ENCODE data around the gene MCTP1. TPM values are rescaled to one million over a fixed set of nuclear protein-coding genes. Genes with fewer than 3 reads are reported as not detected.

MCTP1 gene
- total and polyA plus RNA-seq, 7 experiments from 2014 or later, result 0.75 to 38.9 (median 2.3) TPM; not detected in 1

- Mint-ChIP-seq H3K4me1 (no peaks in the 10 kb centered on the region), H3K36me3 (no peaks in the 10 kb centered on the region), H3K9me3 (no peaks in the 10 kb centered on the region), H3K27ac (no peak overlapping the region), H3K4me3 (no peak overlapping the region), H3K27me3 (peaks cover 0 to 22% (median 8%) of the 10 kb centered on the region in 5 donors)
- DNase-seq (no peak), ATAC-seq (no peak)
- no peaks in the 10 kb centered on the region for H3K4me1 ChIP-seq (ENCODE audit: control insufficient read depth in 2 of 2, insufficient read depth in 2 of 2, low read length in 2 of 2)
- intact Hi-C loops (cut with micrococcal nuclease), result loop anchor here in 1 of 2 donors (10.0 kb wide), 1 partner anchor 392 kb away; no protein-coding TSS in a partner anchor
- POLR2A ChIA-PET, result no interaction called here
- no peaks in the 10 kb centered on the region for H3K9me3 ChIP-seq (ENCODE audit: control insufficient read depth in 2 of 3, low read length in 3 of 3)
- H3K27me3 ChIP-seq (ENCODE audit: control insufficient read depth in 2 of 2, insufficient read depth in 2 of 2, low read length in 2 of 2), result no peaks in the 10 kb centered on the region
- no peak overlapping the region for H3K27ac ChIP-seq (ENCODE audit: low read depth, low read length)
- CTCF ChIA-PET, result no interaction called here
- no peaks in the 10 kb centered on the region for H3K36me3 ChIP-seq (ENCODE audit: control insufficient read depth in 2 of 3, insufficient read depth in 3 of 3, low read length in 3 of 3)
- H3K4me3 ChIP-seq (ENCODE audit: low read length), result no peak overlapping the region
Measured at GRCh38 chr5:94916619-94917018, 368.3 kb downstream of the MCTP1 start.

- Histone ChIP-seq H3K27ac (ENCODE audit: low read depth, low read length) (no peak overlapping the region), H3K4me1 (ENCODE audit: control insufficient read depth in 2 of 2, insufficient read depth in 2 of 2, low read length in 2 of 2) (no peaks in the 10 kb centered on the region), H3K9me3 (ENCODE audit: control insufficient read depth in 2 of 3, low read length in 3 of 3) (no peaks in the 10 kb centered on the region), H3K4me3 (ENCODE audit: low read length) (no peak overlapping the region), H3K36me3 (ENCODE audit: control insufficient read depth in 2 of 3, insufficient read depth in 3 of 3, low read length in 3 of 3) (no peaks in the 10 kb centered on the region), H3K27me3 (ENCODE audit: control insufficient read depth in 2 of 2, insufficient read depth in 2 of 2, low read length in 2 of 2) (no peaks in the 10 kb centered on the region)
- no peak for ATAC-seq
- DNase-seq, result no peak
- POLR2A ChIA-PET, result no interaction called here
- H3K36me3 Mint-ChIP-seq, result no peaks in the 10 kb centered on the region
- intact Hi-C loops (cut with micrococcal nuclease), result loop anchor here in 1 of 2 donors (10.0 kb wide), 1 partner anchor 386 kb away; no protein-coding TSS in a partner anchor
- CTCF ChIA-PET, result no interaction called here
- H3K4me1 Mint-ChIP-seq, result no peaks in the 10 kb centered on the region
- H3K27ac Mint-ChIP-seq, result no peak overlapping the region
- no peak overlapping the region for H3K4me3 Mint-ChIP-seq
- H3K27me3 Mint-ChIP-seq, result peaks cover 0 to 10% (median 4%) of the 10 kb centered on the region in 5 donors
- H3K9me3 Mint-ChIP-seq, result no peaks in the 10 kb centered on the region
Measured at GRCh38 chr5:94911276-94911675, 373.6 kb downstream of the MCTP1 start.

- intact Hi-C loops (cut with micrococcal nuclease), result loop anchor here in 1 of 2 donors (10.0 kb wide), 1 partner anchor 386 kb away; no protein-coding TSS in a partner anchor
- Histone ChIP-seq H3K27me3 (ENCODE audit: control insufficient read depth in 2 of 2, insufficient read depth in 2 of 2, low read length in 2 of 2) (no peaks in the 10 kb centered on the region), H3K4me3 (ENCODE audit: low read length) (no peak overlapping the region), H3K36me3 (ENCODE audit: control insufficient read depth in 2 of 3, insufficient read depth in 3 of 3, low read length in 3 of 3) (no peaks in the 10 kb centered on the region), H3K9me3 (ENCODE audit: control insufficient read depth in 2 of 3, low read length in 3 of 3) (no peaks in the 10 kb centered on the region), H3K4me1 (ENCODE audit: control insufficient read depth in 2 of 2, insufficient read depth in 2 of 2, low read length in 2 of 2) (no peaks in the 10 kb centered on the region), H3K27ac (ENCODE audit: low read depth, low read length) (no peak overlapping the region)
- DNase-seq, result no peak
- no peaks in the 10 kb centered on the region for H3K4me1 Mint-ChIP-seq
- POLR2A ChIA-PET, result no interaction called here
- H3K36me3 Mint-ChIP-seq, result no peaks in the 10 kb centered on the region
- no peak overlapping the region for H3K4me3 Mint-ChIP-seq
- CTCF ChIA-PET, result no interaction called here
- H3K27me3 Mint-ChIP-seq, result peaks cover 0 to 10% (median 4%) of the 10 kb centered on the region in 5 donors
- H3K9me3 Mint-ChIP-seq, result no peaks in the 10 kb centered on the region
- ATAC-seq, result no peak
- H3K27ac Mint-ChIP-seq, result no peak overlapping the region
Measured at GRCh38 chr5:94910721-94911120, 374.2 kb downstream of the MCTP1 start.

- intact Hi-C loops (cut with micrococcal nuclease), result no loop called here
- Histone ChIP-seq H3K27ac (ENCODE audit: low read depth, low read length) (no peak overlapping the region), H3K27me3 (ENCODE audit: control insufficient read depth in 2 of 2, insufficient read depth in 2 of 2, low read length in 2 of 2) (no peaks in the 10 kb centered on the region), H3K36me3 (ENCODE audit: control insufficient read depth in 2 of 3, insufficient read depth in 3 of 3, low read length in 3 of 3) (no peaks in the 10 kb centered on the region), H3K9me3 (ENCODE audit: control insufficient read depth in 2 of 3, low read length in 3 of 3) (no peaks in the 10 kb centered on the region), H3K4me1 (ENCODE audit: control insufficient read depth in 2 of 2, insufficient read depth in 2 of 2, low read length in 2 of 2) (no peaks in the 10 kb centered on the region), H3K4me3 (ENCODE audit: low read length) (no peak overlapping the region)
- Mint-ChIP-seq H3K27me3 (peaks cover 0 to 4% (median 0%) of the 10 kb centered on the region in 5 donors), H3K9me3 (no peaks in the 10 kb centered on the region), H3K4me3 (no peak overlapping the region), H3K36me3 (no peaks in the 10 kb centered on the region), H3K4me1 (no peaks in the 10 kb centered on the region), H3K27ac (no peak overlapping the region)
- ATAC-seq (no peak), DNase-seq (no peak)
- ChIA-PET POLR2A (no interaction called here), CTCF (no interaction called here)
Measured at GRCh38 chr5:94908889-94909480, 375.9 kb downstream of the MCTP1 start.

GRCh38 chr5:94906750-94907149, 378.1 kb downstream of the MCTP1 start:
- Mint-ChIP-seq H3K9me3 (no peaks in the 10 kb centered on the region), H3K27me3 (peaks cover 0 to 4% (median 0%) of the 10 kb centered on the region in 5 donors), H3K4me1 (no peaks in the 10 kb centered on the region), H3K4me3 (no peak overlapping the region), H3K27ac (no peak overlapping the region), H3K36me3 (no peaks in the 10 kb centered on the region)
- DNase-seq, result no peak
- H3K27ac ChIP-seq (ENCODE audit: low read depth, low read length), result no peak overlapping the region
- CTCF ChIA-PET, result no interaction called here
- POLR2A ChIA-PET, result no interaction called here
- no peak for ATAC-seq
- no peak overlapping the region for H3K4me3 ChIP-seq (ENCODE audit: low read length)
- H3K36me3 ChIP-seq (ENCODE audit: control insufficient read depth in 2 of 3, insufficient read depth in 3 of 3, low read length in 3 of 3), result no peaks in the 10 kb centered on the region
- H3K27me3 ChIP-seq (ENCODE audit: control insufficient read depth in 2 of 2, insufficient read depth in 2 of 2, low read length in 2 of 2), result no peaks in the 10 kb centered on the region
- no peaks in the 10 kb centered on the region for H3K9me3 ChIP-seq (ENCODE audit: control insufficient read depth in 2 of 3, low read length in 3 of 3)
- intact Hi-C loops (cut with micrococcal nuclease), result no loop called here
- no peaks in the 10 kb centered on the region for H3K4me1 ChIP-seq (ENCODE audit: control insufficient read depth in 2 of 2, insufficient read depth in 2 of 2, low read length in 2 of 2)

GRCh38 chr5:94903726-94904125, 381.2 kb downstream of the MCTP1 start:
- Histone ChIP-seq H3K4me3 (ENCODE audit: low read length) (no peak overlapping the region), H3K4me1 (ENCODE audit: control insufficient read depth in 2 of 2, insufficient read depth in 2 of 2, low read length in 2 of 2) (no peaks in the 10 kb centered on the region), H3K9me3 (ENCODE audit: control insufficient read depth in 2 of 3, low read length in 3 of 3) (no peaks in the 10 kb centered on the region), H3K27ac (ENCODE audit: low read depth, low read length) (no peak overlapping the region), H3K27me3 (ENCODE audit: control insufficient read depth in 2 of 2, insufficient read depth in 2 of 2, low read length in 2 of 2) (no peaks in the 10 kb centered on the region), H3K36me3 (ENCODE audit: control insufficient read depth in 2 of 3, insufficient read depth in 3 of 3, low read length in 3 of 3) (no peaks in the 10 kb centered on the region)
- intact Hi-C loops (cut with micrococcal nuclease), result no loop called here
- ChIA-PET POLR2A (no interaction called here), CTCF (no interaction called here)
- Mint-ChIP-seq H3K9me3 (peaks cover 0 to 2% (median 0%) of the 10 kb centered on the region in 11 donors), H3K36me3 (no peaks in the 10 kb centered on the region), H3K27me3 (peaks cover 0 to 12% (median 0%) of the 10 kb centered on the region in 5 donors), H3K4me1 (no peaks in the 10 kb centered on the region), H3K27ac (no peak overlapping the region), H3K4me3 (no peak overlapping the region)
- no peak for ATAC-seq
- no peak for DNase-seq

- Histone ChIP-seq H3K36me3 (ENCODE audit: control insufficient read depth in 2 of 3, insufficient read depth in 3 of 3, low read length in 3 of 3) (no peaks in the 10 kb centered on the region), H3K27me3 (ENCODE audit: control insufficient read depth in 2 of 2, insufficient read depth in 2 of 2, low read length in 2 of 2) (no peaks in the 10 kb centered on the region), H3K9me3 (ENCODE audit: control insufficient read depth in 2 of 3, low read length in 3 of 3) (no peaks in the 10 kb centered on the region), H3K4me1 (ENCODE audit: control insufficient read depth in 2 of 2, insufficient read depth in 2 of 2, low read length in 2 of 2) (no peaks in the 10 kb centered on the region), H3K4me3 (ENCODE audit: low read length) (no peak overlapping the region), H3K27ac (ENCODE audit: low read depth, low read length) (no peak overlapping the region)
- peaks cover 0 to 7% (median 0%) of the 10 kb centered on the region in 5 donors for H3K27me3 Mint-ChIP-seq
- no peak overlapping the region for H3K4me3 Mint-ChIP-seq
- intact Hi-C loops (cut with micrococcal nuclease), result no loop called here
- H3K9me3 Mint-ChIP-seq, result peaks cover 0 to 2% (median 0%) of the 10 kb centered on the region in 11 donors
- ChIA-PET CTCF (no interaction called here), POLR2A (no interaction called here)
- ATAC-seq, result no peak
- DNase-seq, result no peak
- no peaks in the 10 kb centered on the region for H3K36me3 Mint-ChIP-seq
- no peak overlapping the region for H3K27ac Mint-ChIP-seq
- H3K4me1 Mint-ChIP-seq, result no peaks in the 10 kb centered on the region
Measured at GRCh38 chr5:94901191-94901979, 383.5 kb downstream of the MCTP1 start.

Measured in naive thymus-derived CD4-positive, alpha-beta T cell (primary cell).